Measurements from ENCODE around the gene WASF1. TPM values are rescaled to one million over a fixed set of nuclear protein-coding genes. Genes with fewer than 3 reads are reported as not detected.
A peak's percentile ranks its signal among the peaks of the same experiment; 100 is the strongest.

Gene WASF1
- total RNA-seq, 4 donors from 2014 or later, result 1.9 to 7.1 (median 5.9) TPM

GRCh38 chr6:110097443-110097842, 82.0 kb downstream of the WASF1 start:
- 51 to 56% methylated on average over 3 of the region's 3 CpGs for WGBS, 2 donors (ENCODE audit: low coverage in 1 of 2)
- Histone ChIP-seq H3K9me3 (no peaks in the 10 kb centered on the region), H3K4me1 (peaks cover 0 to 3% (median 0%) of the 10 kb centered on the region in 4 donors), H3K27ac (peak overlapping the region in 1 of 4 donors; percentile 48), H3K27me3 (no peaks in the 10 kb centered on the region), H3K4me3 (no peak overlapping the region), H3K36me3 (no peaks in the 10 kb centered on the region)
- TF ChIP-seq EP300 (IDR thresholded peaks at IDR 0.05; ENCODE audit: low read depth), result no peak
- no peak for TF ChIP-seq POLR2A (IDR thresholded peaks at IDR 0.05)
- TF ChIP-seq POLR2AphosphoS5 (IDR thresholded peaks at IDR 0.05), result no peak
- no peak for TF ChIP-seq CTCF (IDR thresholded peaks at IDR 0.05)
- in situ Hi-C loops (cut with MboI; ENCODE audit: low pct_ligation_motif_present in 1 of 4, low pct_unique_long_range_greater_than_20kb in 1 of 4, low sequenced_read_pairs in 3 of 4), result no loop called here
- intact Hi-C loops (cut with DNase I; ENCODE audit: low total_unique reads), result no loop called here
- DNase-seq, result no peak

GRCh38 chr6:110095935-110096334, 83.5 kb downstream of the WASF1 start:
- Histone ChIP-seq H3K9me3 (no peaks in the 10 kb centered on the region), H3K27ac (peak overlapping the region in 2 of 4 donors; percentile 4 to 35), H3K27me3 (no peaks in the 10 kb centered on the region), H3K4me3 (no peak overlapping the region), H3K36me3 (no peaks in the 10 kb centered on the region), H3K4me1 (peaks cover 0 to 3% (median 0%) of the 10 kb centered on the region in 4 donors)
- in situ Hi-C loops (cut with MboI; ENCODE audit: low pct_ligation_motif_present in 1 of 4, low pct_unique_long_range_greater_than_20kb in 1 of 4, low sequenced_read_pairs in 3 of 4), result no loop called here
- 91 to 100% methylated on average over 1 of the region's 1 CpG for WGBS, 2 donors (ENCODE audit: low coverage in 1 of 2)
- no peak for TF ChIP-seq POLR2AphosphoS5 (IDR thresholded peaks at IDR 0.05)
- TF ChIP-seq POLR2A (IDR thresholded peaks at IDR 0.05), result no peak
- TF ChIP-seq CTCF (IDR thresholded peaks at IDR 0.05), result no peak
- TF ChIP-seq EP300 (IDR thresholded peaks at IDR 0.05; ENCODE audit: low read depth), result no peak
- no peak for DNase-seq
- intact Hi-C loops (cut with DNase I; ENCODE audit: low total_unique reads), result no loop called here

- in situ Hi-C loops (cut with MboI; ENCODE audit: low pct_ligation_motif_present in 1 of 4, low pct_unique_long_range_greater_than_20kb in 1 of 4, low sequenced_read_pairs in 3 of 4), result no loop called here
- TF ChIP-seq CTCF (IDR thresholded peaks at IDR 0.05) (no peak), EP300 (IDR thresholded peaks at IDR 0.05; ENCODE audit: low read depth) (no peak), POLR2AphosphoS5 (IDR thresholded peaks at IDR 0.05) (no peak), POLR2A (IDR thresholded peaks at IDR 0.05) (no peak)
- no peaks in the 10 kb centered on the region for H3K36me3 ChIP-seq
- H3K4me1 ChIP-seq, result peaks cover 0 to 3% (median 0%) of the 10 kb centered on the region in 4 donors
- 82 to 90% methylated on average over 1 of the region's 1 CpG for WGBS, 2 donors (ENCODE audit: low coverage in 1 of 2)
- no peak overlapping the region for H3K27ac ChIP-seq
- H3K4me3 ChIP-seq, result no peak overlapping the region
- DNase-seq, result no peak
- intact Hi-C loops (cut with DNase I; ENCODE audit: low total_unique reads), result no loop called here
- H3K27me3 ChIP-seq, result no peaks in the 10 kb centered on the region
- H3K9me3 ChIP-seq, result no peaks in the 10 kb centered on the region
Observed at GRCh38 chr6:110095101-110095500, 84.4 kb downstream of the WASF1 start.

- H3K27me3 ChIP-seq, result no peaks in the 10 kb centered on the region
- no peak overlapping the region for H3K4me3 ChIP-seq
- DNase-seq, result no peak
- TF ChIP-seq POLR2A (IDR thresholded peaks at IDR 0.05) (no peak), EP300 (IDR thresholded peaks at IDR 0.05; ENCODE audit: low read depth) (no peak), CTCF (IDR thresholded peaks at IDR 0.05) (no peak), POLR2AphosphoS5 (IDR thresholded peaks at IDR 0.05) (no peak)
- intact Hi-C loops (cut with DNase I; ENCODE audit: low total_unique reads), result no loop called here
- no peaks in the 10 kb centered on the region for H3K9me3 ChIP-seq
- H3K27ac ChIP-seq, result no peak overlapping the region
- WGBS, 2 donors (ENCODE audit: low coverage in 1 of 2), result 81 to 100% methylated on average over 1 of the region's 1 CpG
- in situ Hi-C loops (cut with MboI; ENCODE audit: low pct_ligation_motif_present in 1 of 4, low pct_unique_long_range_greater_than_20kb in 1 of 4, low sequenced_read_pairs in 3 of 4), result no loop called here
- H3K4me1 ChIP-seq, result peaks cover 0 to 3% (median 0%) of the 10 kb centered on the region in 4 donors
- no peaks in the 10 kb centered on the region for H3K36me3 ChIP-seq
Observed at GRCh38 chr6:110093981-110094380, 85.5 kb downstream of the WASF1 start.
